ENCODE results near the gene CTSE. TPM values are rescaled to one million over a fixed set of nuclear protein-coding genes. Genes with fewer than 3 reads are reported as not detected.

The CTSE gene
- total RNA-seq, 2 donors from 2014 or later = 10.1 to 10.8 TPM

DNA sequence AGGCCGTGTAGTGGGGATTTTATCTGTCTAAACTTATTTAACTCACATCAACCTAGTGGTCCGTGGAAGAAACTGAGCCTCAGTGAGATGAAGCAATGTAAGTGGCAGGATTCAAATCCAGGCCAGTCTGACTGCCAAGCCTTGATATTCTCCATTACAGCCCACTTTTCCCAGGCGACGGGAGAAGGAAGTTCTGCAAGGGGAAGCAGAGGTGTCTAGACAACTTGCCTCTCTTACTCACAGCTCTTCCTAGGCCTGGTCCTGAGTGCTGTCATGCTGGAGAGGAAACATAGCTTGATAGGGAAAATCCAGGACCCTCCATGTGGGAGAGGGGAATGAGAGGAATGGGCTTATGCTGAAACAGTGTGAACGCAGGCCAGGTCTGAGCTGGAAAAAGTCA lies 9.1 kb downstream of the CTSE start:
- TF ChIP-seq, protein P1, sequence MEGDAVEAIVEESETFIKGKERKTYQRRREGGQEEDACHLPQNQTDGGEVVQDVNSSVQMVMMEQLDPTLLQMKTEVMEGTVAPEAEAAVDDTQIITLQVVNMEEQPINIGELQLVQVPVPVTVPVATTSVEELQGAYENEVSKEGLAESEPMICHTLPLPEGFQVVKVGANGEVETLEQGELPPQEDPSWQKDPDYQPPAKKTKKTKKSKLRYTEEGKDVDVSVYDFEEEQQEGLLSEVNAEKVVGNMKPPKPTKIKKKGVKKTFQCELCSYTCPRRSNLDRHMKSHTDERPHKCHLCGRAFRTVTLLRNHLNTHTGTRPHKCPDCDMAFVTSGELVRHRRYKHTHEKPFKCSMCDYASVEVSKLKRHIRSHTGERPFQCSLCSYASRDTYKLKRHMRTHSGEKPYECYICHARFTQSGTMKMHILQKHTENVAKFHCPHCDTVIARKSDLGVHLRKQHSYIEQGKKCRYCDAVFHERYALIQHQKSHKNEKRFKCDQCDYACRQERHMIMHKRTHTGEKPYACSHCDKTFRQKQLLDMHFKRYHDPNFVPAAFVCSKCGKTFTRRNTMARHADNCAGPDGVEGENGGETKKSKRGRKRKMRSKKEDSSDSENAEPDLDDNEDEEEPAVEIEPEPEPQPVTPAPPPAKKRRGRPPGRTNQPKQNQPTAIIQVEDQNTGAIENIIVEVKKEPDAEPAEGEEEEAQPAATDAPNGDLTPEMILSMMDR (IDR thresholded peaks at IDR 0.05) = no peak
- H3K9me3 ChIP-seq = no peaks in the 10 kb centered on the region
- no peak overlapping the region for H3K4me3 ChIP-seq
- H3K27ac ChIP-seq = no peak overlapping the region
- no peak overlapping the region for H3K9ac ChIP-seq (ENCODE audit: low read depth in 2 of 2, low read length in 2 of 2)
- no peaks in the 10 kb centered on the region for H3K27me3 ChIP-seq
- intact Hi-C loops (cut with DNase I) = no loop called here
- DNase-seq = no peak
- H3K4me1 ChIP-seq = no peaks in the 10 kb centered on the region
- no peaks in the 10 kb centered on the region for H3K36me3 ChIP-seq

DNA sequence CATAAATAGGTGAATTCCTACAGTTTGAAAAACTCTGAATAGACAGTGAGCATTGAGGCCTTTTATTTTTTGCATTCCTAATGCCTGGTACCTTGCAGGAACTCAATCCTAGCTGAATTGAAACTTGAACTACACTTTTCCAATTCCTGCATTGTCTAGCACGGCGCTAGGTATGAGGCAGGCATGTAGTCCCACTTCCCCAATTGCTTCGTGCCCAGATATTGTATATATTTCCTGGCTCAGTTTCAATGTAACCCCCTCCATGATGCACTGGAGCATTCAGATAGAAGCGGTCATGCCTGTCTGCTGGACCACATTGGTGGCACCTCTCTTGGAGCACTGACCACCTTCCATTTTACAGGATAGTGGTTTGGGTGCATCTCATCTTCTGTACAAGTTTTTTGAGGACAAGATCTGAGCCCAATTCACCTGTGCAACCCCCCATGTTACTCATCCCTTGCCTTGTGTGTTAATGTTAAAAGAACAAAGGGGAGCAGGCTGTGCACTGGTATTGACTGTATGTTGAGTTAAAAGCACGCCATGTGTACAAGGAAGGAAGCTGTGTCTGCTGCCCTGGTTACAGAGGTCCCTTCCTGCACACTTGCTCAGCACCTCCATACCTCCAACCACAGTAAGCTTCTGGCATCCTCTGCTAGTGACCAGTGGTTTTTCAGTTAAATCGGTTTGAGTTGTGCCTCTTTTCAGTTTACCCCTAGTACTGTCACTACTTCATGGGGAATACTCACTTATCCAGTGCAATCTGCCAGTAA lies 10.5 kb downstream of the CTSE start:
- Histone ChIP-seq H3K9me3 (no peaks in the 10 kb centered on the region), H3K9ac (ENCODE audit: low read depth in 2 of 2, low read length in 2 of 2) (no peak overlapping the region), H3K36me3 (no peaks in the 10 kb centered on the region), H3K27me3 (no peaks in the 10 kb centered on the region), H3K27ac (no peak overlapping the region), H3K4me1 (no peaks in the 10 kb centered on the region), H3K4me3 (no peak overlapping the region)
- intact Hi-C loops (cut with DNase I) = no loop called here
- DNase-seq = peak; percentile 14
- TF ChIP-seq, protein P1 (IDR thresholded peaks at IDR 0.05) = no peak

DNA sequence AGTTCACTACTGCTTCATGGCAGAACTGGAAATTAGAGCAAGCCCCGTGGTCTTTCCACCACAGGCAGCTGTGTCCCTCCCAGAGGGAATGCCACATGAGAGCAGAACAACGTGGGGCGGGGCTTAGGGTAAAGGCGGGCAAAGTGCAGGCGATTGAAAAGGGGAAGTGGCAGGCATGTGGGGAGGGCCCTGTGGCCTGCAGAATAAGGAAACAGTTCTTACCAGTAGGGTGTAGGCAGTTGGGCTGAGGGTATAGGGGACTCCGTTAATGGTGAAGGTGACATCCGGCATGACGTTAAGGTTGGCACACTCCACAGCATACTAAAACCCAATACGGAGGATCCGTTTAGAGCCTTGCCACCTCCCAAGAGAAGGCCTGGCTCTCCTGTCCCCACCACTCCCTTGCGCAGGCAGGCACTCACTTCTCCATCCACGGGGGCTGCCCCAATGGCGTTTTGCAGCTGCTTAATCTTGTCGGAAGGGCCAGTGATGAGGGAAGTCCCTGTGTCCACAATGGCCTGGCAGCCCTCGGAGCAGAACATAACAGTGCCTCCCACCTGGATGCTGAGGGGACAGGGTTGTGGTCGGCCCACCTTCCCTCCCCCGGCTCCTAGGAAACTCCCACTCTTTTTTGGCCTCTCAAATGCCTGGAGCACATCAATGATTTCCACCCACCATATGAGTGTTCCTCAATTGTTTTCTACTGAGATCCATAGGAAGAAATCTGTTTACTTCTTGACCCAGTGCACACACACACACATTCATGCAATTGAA lies 11.4 kb downstream of the CTSE start:
- peak; percentile 91 for DNase-seq
- H3K27ac ChIP-seq = peak overlapping the region; percentile 50
- H3K27me3 ChIP-seq = no peaks in the 10 kb centered on the region
- intact Hi-C loops (cut with DNase I) = no loop called here
- no peak overlapping the region for H3K4me3 ChIP-seq
- no peaks in the 10 kb centered on the region for H3K4me1 ChIP-seq
- no peak overlapping the region for H3K9ac ChIP-seq (ENCODE audit: low read depth in 2 of 2, low read length in 2 of 2)
- no peaks in the 10 kb centered on the region for H3K9me3 ChIP-seq
- TF ChIP-seq, protein P1 (IDR thresholded peaks at IDR 0.05) = no peak
- H3K36me3 ChIP-seq = no peaks in the 10 kb centered on the region

DNA sequence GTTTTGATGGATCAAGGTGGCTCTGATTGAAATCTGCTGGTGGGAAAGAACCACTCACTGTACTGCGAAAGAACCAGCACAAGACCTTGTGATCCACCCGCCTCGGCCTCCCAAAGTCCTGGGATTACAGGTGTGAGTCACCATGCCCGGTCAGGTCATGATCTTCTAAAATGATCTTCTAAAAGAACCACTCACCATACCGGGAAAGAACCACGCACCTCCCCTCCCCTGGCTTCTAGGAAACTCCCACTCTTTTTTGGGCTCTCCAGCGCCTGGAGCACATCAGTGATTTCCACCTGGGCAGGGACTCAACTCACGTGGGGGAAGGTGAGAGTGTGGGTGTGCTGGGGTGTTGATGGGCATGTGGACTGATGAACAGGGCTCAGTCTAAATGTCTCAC lies 12.6 kb downstream of the CTSE start:
- no peak overlapping the region for H3K4me3 ChIP-seq
- DNase-seq = no peak
- no peaks in the 10 kb centered on the region for H3K9me3 ChIP-seq
- no peaks in the 10 kb centered on the region for H3K4me1 ChIP-seq
- intact Hi-C loops (cut with DNase I) = no loop called here
- H3K9ac ChIP-seq (ENCODE audit: low read depth in 2 of 2, low read length in 2 of 2) = no peak overlapping the region
- no peaks in the 10 kb centered on the region for H3K36me3 ChIP-seq
- TF ChIP-seq, protein P1 (IDR thresholded peaks at IDR 0.05) = no peak
- H3K27me3 ChIP-seq = no peaks in the 10 kb centered on the region
- no peak overlapping the region for H3K27ac ChIP-seq

DNA sequence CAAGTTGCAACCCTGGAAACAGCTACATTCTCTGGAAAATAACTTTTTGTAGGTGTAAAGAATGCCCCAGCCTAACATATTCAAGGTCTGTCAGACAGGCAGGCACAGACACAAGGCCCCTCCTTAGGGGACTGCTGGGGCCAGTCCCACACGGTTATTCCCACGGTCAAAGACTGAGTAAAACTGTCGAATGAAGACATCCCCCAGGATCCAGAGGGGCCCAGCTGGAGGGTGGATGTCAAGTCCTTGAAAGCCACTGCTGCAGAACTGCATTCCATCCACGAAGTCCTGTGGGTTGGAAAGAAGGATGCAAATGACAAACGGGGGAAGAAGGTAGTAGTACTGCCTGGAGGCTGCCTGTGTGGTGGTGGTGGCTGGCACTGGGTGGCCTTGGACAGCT lies 13.6 kb downstream of the CTSE start:
- intact Hi-C loops (cut with DNase I) = no loop called here

More for the DNA sequence above, 13.6 kb downstream of the CTSE start:
- Histone ChIP-seq H3K4me3 (no peak overlapping the region), H3K36me3 (no peaks in the 10 kb centered on the region), H3K9ac (ENCODE audit: low read depth in 2 of 2, low read length in 2 of 2) (no peak overlapping the region), H3K27me3 (no peaks in the 10 kb centered on the region), H3K4me1 (no peaks in the 10 kb centered on the region), H3K9me3 (no peaks in the 10 kb centered on the region), H3K27ac (no peak overlapping the region)
- no peak for DNase-seq
- TF ChIP-seq, protein P1 (IDR thresholded peaks at IDR 0.05) = no peak

All from colonic mucosa (tissue), 4 donors.